ENCODE data around the gene ANXA6.
A peak's percentile ranks its signal among the peaks of the same experiment; 100 is the strongest.

ANXA6 gene

DNA sequence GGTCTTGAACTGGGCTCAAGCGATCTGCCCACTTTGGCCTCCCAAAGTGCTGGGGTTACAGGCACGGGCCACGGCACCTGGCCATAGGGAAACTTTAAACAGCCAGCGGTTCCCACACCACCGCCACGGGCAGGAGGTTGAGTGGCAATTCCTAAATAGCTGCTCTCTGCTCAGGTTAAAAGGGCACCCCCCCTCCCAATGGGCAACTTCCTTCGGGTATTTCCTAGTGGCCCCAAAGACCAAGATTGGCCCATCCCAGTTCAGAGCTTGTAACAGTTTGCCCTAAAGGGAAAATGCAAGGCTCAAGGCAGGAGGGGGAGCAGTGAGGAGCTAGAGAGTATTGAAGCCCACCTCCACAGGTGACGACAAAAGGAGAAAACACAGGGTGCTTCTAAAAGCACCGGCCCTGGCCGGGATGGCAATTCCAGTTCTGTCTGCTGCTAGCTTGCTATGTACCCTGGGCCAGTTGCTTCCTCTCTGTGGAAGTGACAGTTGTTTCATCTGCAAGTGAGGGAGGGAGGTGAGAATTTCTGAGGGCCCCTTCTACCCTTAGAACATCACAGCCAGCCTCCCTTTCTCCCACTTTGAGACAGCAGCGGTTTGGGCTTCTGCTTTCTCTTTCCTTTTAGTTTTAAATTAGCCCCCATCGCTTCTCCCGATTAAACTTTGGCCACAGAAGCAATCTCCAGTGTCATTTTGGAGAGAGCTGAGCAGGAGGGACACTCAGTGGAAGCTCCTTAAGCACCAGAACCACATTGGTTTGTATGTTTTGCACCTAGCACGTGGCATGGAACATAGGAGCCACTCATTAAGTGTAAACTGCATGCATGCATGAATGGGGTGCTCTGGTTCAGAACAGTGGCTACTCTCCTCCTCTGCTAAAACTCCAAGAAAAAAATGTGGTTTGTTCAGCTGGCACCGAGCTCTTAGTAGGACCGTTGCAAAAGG is 59.5 kb downstream of the ANXA6 start:
- DNase-seq = peak; percentile 19 to 38

GRCh38 chr5:151097061-151097460 is 60.5 kb downstream of the ANXA6 start:
- peak; percentile 64 to 65 for DNase-seq

GRCh38 chr5:151096001-151096373 is 61.6 kb downstream of the ANXA6 start:
- no peak for DNase-seq

DNA sequence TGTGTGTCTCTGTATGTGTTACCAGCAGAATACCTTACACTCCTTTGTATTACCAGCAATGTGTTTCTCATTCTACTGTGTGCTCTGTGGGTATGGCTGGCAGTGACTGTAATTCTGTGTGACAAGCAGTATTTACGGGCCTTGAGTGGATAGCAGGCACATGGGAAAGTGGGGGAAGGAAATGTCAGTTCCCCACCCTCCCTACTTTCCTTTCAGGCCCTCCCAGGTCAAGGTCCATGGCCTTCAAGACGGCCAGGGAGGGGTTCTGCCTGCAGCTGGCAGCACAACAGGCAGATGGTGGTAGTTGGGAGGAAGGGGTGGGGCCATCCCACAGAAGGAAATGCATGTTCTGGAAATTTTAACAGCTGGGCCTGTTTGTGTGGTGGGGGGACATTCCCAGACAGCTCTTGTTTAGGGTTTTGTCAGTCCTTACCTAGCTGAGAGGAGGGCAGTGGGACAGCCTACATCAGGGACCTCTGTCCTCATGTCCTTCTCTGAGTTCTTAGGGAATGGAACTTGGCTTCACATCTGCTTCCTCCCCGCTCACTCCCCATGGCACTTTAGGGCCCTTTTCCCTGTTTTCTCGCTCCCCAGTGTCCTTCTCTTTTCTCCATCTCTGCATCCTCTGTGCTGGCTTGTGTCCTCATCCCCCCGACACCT is 62.1 kb downstream of the ANXA6 start:
- DNase-seq = no peak

DNA sequence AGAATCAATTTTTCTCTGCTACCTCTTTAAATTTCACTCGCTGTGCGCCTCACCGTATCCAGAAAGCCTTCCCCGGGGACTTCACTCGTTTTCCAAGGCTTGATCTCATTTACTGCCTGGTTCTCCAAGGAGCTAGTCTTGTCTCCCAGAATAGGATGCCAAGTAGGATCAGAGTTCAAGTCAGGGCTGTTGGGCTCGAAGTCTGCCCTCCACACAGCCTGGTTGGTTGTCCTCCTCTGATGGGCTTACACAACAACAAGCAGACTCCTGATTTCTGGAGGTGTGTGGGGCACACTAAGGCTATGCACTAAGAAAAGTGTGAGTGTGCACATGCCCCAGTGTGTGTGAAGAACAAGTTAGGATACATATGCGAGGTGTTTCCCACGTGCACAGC is 62.7 kb downstream of the ANXA6 start:
- DNase-seq = no peak

GRCh38 chr5:151094030-151094851 is 63.3 kb downstream of the ANXA6 start:
- DNase-seq = peak; percentile 25 to 30

GRCh38 chr5:151093476-151093889 is 64.1 kb downstream of the ANXA6 start:
- DNase-seq = peak; percentile 74 to 76

- peak; percentile 84 to 87 for DNase-seq
Measured at GRCh38 chr5:151092762-151093161, 64.8 kb downstream of the ANXA6 start.

DNA sequence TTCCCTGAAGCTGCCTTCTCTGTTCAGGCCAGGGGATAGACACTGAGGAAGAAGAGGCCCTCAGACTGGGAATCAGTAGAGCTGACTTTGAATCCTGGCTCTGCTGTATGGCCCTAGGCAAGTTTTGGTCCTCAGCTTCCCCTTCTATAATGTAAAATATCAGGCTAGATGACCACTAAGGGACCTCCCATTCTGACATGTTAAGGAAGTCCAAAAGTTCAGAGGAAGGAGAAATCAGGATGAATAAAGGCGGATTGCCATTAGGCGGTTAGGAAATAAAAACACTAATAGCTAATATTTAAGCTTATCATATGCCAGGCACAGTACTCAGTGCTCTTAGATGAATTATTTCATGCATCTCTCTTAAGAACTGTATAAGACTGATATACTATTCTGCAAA is 67.9 kb downstream of the ANXA6 start:
- DNase-seq = no peak

DNA sequence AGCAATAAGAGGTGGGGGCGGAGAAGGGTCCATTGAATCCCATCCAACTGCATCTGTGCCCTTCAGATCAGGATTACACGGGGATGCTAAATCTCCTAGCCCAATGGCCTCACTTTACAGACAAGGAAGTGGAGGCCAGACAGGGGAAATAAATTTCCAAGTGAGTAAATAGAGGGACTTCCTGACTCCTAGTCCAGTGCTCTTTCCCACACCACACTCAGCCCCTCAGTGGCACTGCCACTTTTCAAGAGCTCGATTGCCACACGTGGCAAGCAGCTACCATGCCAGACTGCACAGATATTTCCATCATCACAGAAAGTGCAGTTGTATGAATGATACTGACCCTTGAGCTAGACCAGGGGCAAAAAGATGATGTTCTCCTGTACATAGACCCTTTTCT is 68.6 kb downstream of the ANXA6 start:
- DNase-seq = no peak

DNA sequence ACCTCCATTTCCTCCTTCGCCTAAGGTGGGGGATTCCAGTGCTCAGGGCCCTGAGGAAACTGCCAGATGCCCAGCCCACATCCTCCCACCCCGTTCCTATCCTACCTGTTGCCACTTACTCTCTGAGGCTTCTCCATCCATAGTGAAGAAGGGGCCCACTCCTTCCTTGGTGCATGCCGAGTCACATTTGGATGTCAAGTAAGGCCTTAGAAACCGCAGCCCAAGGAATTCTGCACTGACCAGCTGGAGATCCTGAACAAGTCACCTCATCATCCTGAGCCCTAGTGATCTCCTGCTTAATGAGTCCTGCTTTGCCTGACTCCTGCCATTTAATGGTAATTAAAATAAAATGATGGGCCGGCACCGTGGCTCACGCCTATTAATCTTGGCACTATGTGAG is 70.1 kb downstream of the ANXA6 start:
- DNase-seq = no peak

- no peak for DNase-seq
Measured at GRCh38 chr5:151086905-151087360, 70.6 kb downstream of the ANXA6 start.

DNA sequence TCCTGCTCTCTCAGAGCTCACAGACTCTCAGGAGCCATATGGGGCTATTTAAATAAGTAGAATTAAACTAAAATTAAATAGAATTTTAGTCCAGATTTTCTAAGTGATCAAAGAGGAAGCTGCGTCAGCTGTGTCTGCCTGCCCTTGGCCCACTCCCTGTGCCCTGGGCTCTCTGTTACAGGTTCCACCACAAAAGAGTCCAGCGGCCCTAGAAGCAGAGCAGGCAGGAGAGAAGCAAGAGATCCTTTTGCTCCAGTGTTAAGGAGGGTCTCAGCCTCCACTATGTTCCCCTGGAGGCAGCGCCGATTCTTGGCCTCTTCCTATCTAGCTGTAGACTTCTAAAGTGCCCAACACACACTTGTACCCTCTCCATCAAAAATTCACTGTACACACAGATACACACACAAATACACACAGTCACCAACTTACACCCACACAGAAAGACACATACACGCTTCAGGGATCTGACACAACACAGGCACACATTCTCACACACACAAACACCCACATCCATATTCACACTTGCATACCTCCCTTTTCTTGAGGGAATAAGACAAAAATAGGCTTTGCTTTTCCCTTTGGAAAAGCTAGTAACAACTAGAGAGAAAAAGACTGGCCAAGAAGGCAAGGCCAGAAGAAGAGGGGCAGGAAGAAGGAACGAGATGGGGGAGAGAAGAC is 71.2 kb downstream of the ANXA6 start:
- DNase-seq = no peak

DNA sequence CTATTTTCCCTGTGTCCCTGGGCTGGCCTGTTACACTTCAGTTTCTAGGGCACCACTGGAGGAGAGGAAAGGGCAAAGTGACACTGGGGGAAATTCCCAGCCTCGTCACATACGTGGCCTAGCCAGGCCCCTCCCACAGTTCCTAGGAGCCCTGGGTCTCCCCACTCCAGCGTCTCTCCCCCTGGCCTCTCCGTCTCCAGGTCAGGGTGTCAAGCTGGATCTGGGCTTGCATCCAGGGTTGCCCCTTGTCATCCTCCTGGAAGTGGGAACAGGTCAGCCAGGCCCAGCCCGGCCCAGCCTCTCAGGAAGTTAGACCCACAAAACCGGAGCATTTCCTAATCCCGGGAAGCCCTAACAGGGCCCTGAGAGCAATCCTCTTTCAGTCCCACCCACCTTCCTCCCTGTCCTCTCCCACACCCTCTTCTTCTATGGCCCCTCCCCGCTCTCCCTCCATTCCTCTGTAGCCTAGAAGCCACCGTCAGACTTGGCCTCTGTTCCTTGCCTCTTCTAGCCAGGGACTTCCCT is 72.0 kb downstream of the ANXA6 start:
- DNase-seq = no peak

DNA sequence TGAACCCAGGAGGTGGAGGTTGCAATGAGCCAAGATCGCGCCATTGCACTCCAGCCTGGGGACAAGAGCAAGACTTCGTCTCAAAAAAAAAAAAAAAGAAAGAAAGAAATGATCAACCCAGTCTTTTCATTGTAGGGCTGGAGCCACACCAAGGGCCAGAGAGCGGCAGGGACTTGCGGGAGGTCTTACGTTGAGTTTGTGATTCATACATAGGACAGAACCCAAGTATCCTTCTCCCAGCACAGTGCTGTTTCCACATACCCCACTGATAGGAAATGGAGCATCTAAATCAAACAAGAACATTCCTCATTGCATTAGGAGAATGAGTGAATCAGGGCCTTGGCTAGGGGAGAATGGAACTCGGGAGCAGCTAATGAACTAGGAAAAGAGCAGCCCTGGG is 73.2 kb downstream of the ANXA6 start:
- DNase-seq = no peak

GRCh38 chr5:151083081-151083676 is 74.4 kb downstream of the ANXA6 start:
- DNase-seq = no peak

GRCh38 chr5:151082282-151082902 is 75.2 kb downstream of the ANXA6 start:
- no peak for DNase-seq

DNA sequence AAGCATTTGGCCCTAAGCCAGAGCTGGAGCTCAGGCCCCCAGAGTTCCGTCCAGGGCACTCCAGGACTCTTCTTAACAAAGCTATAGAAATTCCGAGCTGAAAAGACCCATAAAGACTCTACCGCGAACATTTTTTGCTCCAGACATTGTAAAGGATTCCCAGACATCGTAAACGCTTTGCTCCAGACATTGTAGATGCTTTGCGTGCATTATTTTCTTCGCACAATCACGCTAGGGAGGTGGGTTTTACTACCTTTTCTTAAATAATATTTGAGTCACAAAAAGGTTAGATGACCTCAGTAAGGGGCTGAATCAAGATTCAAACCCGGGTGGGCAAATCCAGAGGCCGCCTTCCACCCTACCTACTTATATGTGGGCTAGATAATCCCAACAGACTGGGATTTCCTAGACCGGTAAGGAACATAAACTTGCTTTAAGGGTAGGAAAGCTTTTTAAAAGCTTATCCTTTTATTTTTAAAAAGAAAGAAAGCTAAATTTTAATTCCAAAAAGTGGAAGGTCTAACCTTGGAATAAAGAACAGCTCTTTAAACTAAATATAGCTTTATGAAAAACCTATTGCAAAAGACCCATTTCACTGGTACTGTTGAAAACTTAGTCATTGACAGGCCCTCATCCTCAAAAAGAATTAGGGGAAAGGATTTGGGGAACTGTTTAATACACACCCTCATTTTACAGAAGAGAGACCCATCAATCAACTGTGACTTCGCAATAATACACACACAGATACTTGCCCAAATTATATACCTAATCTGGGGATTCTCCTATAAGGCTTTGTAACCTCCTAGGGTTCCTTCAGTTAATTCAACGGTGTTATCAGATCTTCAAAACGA is 75.9 kb downstream of the ANXA6 start:
- DNase-seq = peak in 1 of 2 experiments; percentile 8

GRCh38 chr5:151080613-151081430 is 76.8 kb downstream of the ANXA6 start, which contains the start of gene TNIP1:
Gene TNIP1 (minus strand): TSS chr5:151081034. CDS start chr5:151065095, 15,939 bp downstream.
- DNase-seq = peak; percentile 69 to 74

Measured in AML-193 (cell line).